BJ (cell line): ENCODE measurements around the gene CD244. TPM values are rescaled to one million over a fixed set of nuclear protein-coding genes. Genes with fewer than 3 reads are reported as not detected.

ENCODE experiments used
- CTCF ChIA-PET: fragments of 350-600 bp; formaldehyde crosslinking; extraction: SDS; loops from one replicate; lab custom pipeline; 2021; ENCODE audit warnings: antibody characterized with exemption, inconsistent platforms; lab: Yijun Ruan, JAX
- POLR2A ChIA-PET: fragments of 300-600 bp; sonication (Branson Sonifier 250); formaldehyde crosslinking; extraction: SDS; loops from one replicate; lab custom pipeline; 2021; ENCODE audit warnings: antibody characterized with exemption; lab: Charles Lee
- DNase-seq: peaks from one replicate; pipeline ENCODE4 v3.0.0-alpha.2; 2011; ENCODE audit warnings: low read depth
- H3K27me3 ChIP-seq: 2 replicates; pipeline ENCODE4 v1.6.0; 2011; ENCODE audit warnings: low read length; ENCODE audit not compliant: control insufficient read depth, insufficient read depth
- H3K36me3 ChIP-seq: 2 replicates; pipeline ENCODE4 v1.5.1; 2011; ENCODE audit warnings: low read length; ENCODE audit not compliant: control insufficient read depth, insufficient read depth
- H3K4me3 ChIP-seq: 2 replicates; pipeline ENCODE4 v1.5.1; 2011; ENCODE audit warnings: low read depth, mild to moderate bottlenecking, control low read depth, low read length
- polyA plus RNA-seq: library from polyadenylated mRNA; depleted of rRNA; stranded (reverse); fragments of >200 nt; gene quantifications from 2 replicates; pipeline ENCODE4 v1.2.3, GENCODE V29; 2011
- TF ChIP-seq, protein P1 (sequence below): IDR thresholded peaks from 2 replicates; pipeline ENCODE4 v1.5.1; 2011; ENCODE audit warnings: low read depth, mild to moderate bottlenecking, control low read depth, inconsistent platforms, low read length, moderate library complexity; ENCODE audit not compliant: insufficient read depth

CD244 gene
- polyA plus RNA-seq, 1 experiment: not detected

- TF ChIP-seq, protein P1, sequence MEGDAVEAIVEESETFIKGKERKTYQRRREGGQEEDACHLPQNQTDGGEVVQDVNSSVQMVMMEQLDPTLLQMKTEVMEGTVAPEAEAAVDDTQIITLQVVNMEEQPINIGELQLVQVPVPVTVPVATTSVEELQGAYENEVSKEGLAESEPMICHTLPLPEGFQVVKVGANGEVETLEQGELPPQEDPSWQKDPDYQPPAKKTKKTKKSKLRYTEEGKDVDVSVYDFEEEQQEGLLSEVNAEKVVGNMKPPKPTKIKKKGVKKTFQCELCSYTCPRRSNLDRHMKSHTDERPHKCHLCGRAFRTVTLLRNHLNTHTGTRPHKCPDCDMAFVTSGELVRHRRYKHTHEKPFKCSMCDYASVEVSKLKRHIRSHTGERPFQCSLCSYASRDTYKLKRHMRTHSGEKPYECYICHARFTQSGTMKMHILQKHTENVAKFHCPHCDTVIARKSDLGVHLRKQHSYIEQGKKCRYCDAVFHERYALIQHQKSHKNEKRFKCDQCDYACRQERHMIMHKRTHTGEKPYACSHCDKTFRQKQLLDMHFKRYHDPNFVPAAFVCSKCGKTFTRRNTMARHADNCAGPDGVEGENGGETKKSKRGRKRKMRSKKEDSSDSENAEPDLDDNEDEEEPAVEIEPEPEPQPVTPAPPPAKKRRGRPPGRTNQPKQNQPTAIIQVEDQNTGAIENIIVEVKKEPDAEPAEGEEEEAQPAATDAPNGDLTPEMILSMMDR: no peak
- no peak for DNase-seq
- Histone ChIP-seq H3K27me3 (no peaks in the 10 kb centered on the region; the same call in 1 of the 2 replicates), H3K36me3 (no peaks in the 10 kb centered on the region), H3K4me3 (no peak overlapping the region)
- ChIA-PET POLR2A (no interaction called here), CTCF (interaction anchor here (0.8 to 3.0 kb wide), 2 partner anchors 10 to 114 kb away, joined by 3 to 14 read pairs; no protein-coding TSS in a partner anchor)
Measured at GRCh38 chr1:160837558-160838205, 25.0 kb downstream of the CD244 start.

DNA sequence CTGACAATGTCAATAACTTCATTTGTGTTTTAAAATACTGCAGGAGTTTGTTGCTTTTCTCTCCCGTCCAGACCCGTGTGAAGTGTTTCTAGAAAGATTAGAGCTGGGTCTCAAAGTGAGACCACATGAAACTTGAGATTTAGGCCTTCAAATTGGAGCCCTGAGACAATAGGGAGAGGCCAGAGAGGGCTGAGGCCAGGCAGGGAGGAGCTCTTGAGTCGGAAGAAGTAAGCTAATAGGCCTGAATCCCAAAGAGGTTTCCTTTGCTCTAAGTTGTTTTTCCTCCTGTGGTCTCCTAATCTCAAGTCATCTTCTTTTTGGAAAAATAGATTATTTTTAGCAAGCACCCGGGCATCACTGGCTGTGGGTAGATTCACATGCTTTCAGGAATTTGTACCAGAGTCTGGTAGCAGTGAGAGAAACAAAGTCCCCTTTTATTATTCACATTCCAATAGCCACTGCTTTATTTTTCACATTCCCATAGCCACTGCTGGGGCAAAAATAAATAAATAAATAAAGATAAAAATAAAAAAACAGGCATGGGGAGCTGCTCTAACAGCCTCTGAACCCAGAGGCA is 25.6 kb downstream of the CD244 start:
- CTCF ChIA-PET: interaction anchor here (0.8 to 3.0 kb wide), 2 partner anchors 10 to 115 kb away, joined by 3 to 14 read pairs; no protein-coding TSS in a partner anchor
- Histone ChIP-seq H3K27me3 (no peaks in the 10 kb centered on the region; the same call in 1 of the 2 replicates), H3K4me3 (no peak overlapping the region), H3K36me3 (no peaks in the 10 kb centered on the region)
- POLR2A ChIA-PET: no interaction called here
- no peak for DNase-seq
- TF ChIP-seq, protein P1: no peak

DNA sequence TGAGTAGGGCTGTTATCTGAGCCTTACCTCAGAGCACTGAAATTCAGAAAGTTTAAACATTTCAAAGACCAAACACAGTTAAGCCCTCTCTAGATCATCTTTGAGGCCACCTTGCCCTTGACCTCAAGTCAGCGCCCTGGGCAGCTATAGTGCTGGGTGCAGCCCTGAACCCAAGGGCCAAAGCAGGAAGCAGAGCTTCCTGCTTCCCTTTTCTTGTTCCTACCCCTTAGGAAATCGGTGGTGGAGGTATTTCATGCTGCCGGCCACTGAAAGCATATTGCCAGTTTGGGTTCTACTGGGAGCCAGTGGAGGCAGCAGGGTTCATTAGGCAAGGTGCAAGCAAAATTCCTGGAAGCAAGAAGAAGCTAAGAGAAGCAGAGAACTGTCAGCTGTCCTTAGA is 26.1 kb downstream of the CD244 start:
- DNase-seq: no peak
- no peak overlapping the region for H3K4me3 ChIP-seq
- H3K36me3 ChIP-seq: no peaks in the 10 kb centered on the region
- ChIA-PET CTCF (interaction anchor here (3.0 kb wide), 1 partner anchor 115 kb away, joined by 14 read pairs; no protein-coding TSS in a partner anchor), POLR2A (no interaction called here)
- TF ChIP-seq, protein P1: no peak
- no peaks in the 10 kb centered on the region; the same call in 1 of the 2 replicates for H3K27me3 ChIP-seq

GRCh38 chr1:160835751-160836150 is 26.9 kb downstream of the CD244 start:
- no peak overlapping the region for H3K4me3 ChIP-seq
- no peaks in the 10 kb centered on the region; the same call in 1 of the 2 replicates for H3K27me3 ChIP-seq
- TF ChIP-seq, protein P1: no peak
- CTCF ChIA-PET: interaction anchor here (1.4 to 3.0 kb wide), 3 partner anchors 12 to 152 kb away, joined by 3 to 32 read pairs (median 9); partner anchors contain the start of gene ITLN2
- no peaks in the 10 kb centered on the region for H3K36me3 ChIP-seq
- POLR2A ChIA-PET: no interaction called here
- DNase-seq: no peak

DNA sequence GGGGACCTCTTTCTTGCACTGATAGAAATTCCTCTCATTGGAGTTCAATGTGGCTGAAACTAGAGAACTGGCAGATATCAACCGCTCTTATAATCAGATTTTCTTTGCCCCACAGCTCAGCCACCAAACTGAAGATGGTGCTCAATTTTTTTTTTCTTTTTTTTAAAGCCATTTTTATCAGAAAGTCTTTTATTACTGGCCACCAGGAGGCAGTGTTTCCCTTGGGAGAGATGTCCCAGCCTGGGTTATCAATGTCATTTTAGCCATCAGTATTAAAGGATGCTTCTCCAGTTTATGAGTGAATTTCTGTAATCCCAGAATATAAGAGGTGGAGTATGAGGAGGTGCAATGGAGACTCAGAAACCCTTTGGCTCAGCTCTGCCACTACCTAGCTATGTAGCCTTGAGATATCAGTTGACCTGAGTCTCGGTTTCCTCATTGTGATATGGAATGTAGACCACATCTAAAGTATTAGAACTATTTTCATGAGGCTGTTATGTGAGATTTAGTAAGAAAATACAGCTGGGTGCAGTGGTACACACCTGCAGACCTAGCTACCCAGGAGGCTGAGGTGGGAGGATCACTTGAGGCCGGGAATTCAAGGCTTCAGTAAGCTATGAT is 27.6 kb downstream of the CD244 start:
- Histone ChIP-seq H3K36me3 (no peaks in the 10 kb centered on the region), H3K27me3 (no peaks in the 10 kb centered on the region; the same call in 1 of the 2 replicates), H3K4me3 (no peak overlapping the region)
- ChIA-PET POLR2A (no interaction called here), CTCF (interaction anchor here (0.6 to 3.0 kb wide), 5 partner anchors 9 to 152 kb away, joined by 3 to 32 read pairs (median 3); partner anchors contain the start of gene ITLN2)
- DNase-seq: no peak
- TF ChIP-seq, protein P1: peak; percentile 43
